Measurements from ENCODE around the gene PAX5.

GRCh38 chr9:36818965-36819870 lies 214.8 kb downstream of the PAX5 start:
- TF ChIP-seq CTCF (IDR thresholded peaks at IDR 0.05) (no peak), POLR2A (IDR thresholded peaks at IDR 0.05) (no peak), EP300 (IDR thresholded peaks at IDR 0.05) (no peak)

Measured in ovary (tissue), 3 donors.